Natural killer cell treated with Interleukin-12 subunit alpha and Interleukin-12 subunit beta and Interleukin-15 and Interleukin-18, amount 100 ng/mL, for 72 hours (primary cell): ENCODE results near the gene CDC14B. TPM values are rescaled to one million over a fixed set of nuclear protein-coding genes. Genes with fewer than 3 reads are reported as not detected.
"Not testable (repeated sequence)": the region's sequence is repeated elsewhere in the genome, so short reads cannot be mapped to it uniquely, and the experiment has no call there.

Experiments
- ATAC-seq, 2 donors: fragments of 150-1000 bp; cut with Tn5 transposase in 1 of 2; sonication (Bioruptor Pico), chemical (Tn5 transposase) in 1 of 2; 2 replicates each; pipeline ENCODE4 v1.10.0; 2021
- DNase-seq: peaks from one replicate; pipeline ENCODE4 v3.0.0; 2022; ENCODE audit warnings: low spot score
- H3K27ac Mint-ChIP-seq, 2 donors: 1 replicate in 1 of 2; 2 replicates in 1 of 2; pipeline ENCODE4 v1.8.0; 2022; ENCODE audit warnings: mixed read lengths in 2 of 2, mild to moderate bottlenecking in 1 of 2, moderate library complexity in 1 of 2
- H3K27me3 Mint-ChIP-seq, 2 donors: 1 replicate in 1 of 2; 2 replicates in 1 of 2; pipeline ENCODE4 v1.8.0; 2022; ENCODE audit warnings: mixed read lengths in 2 of 2
- H3K36me3 Mint-ChIP-seq: one replicate; pipeline ENCODE4 v1.8.0; 2022; ENCODE audit warnings: mixed read lengths
- H3K4me1 Mint-ChIP-seq, 2 donors: 1 replicate in 1 of 2; 2 replicates in 1 of 2; pipeline ENCODE4 v1.8.0; 2022; ENCODE audit warnings: low read depth in 2 of 2, mixed read lengths in 2 of 2, mild to moderate bottlenecking in 1 of 2
- H3K4me3 Mint-ChIP-seq: one replicate; pipeline ENCODE4 v1.8.0; 2022; ENCODE audit warnings: mixed read lengths
- H3K9me3 Mint-ChIP-seq: 2 replicates; pipeline ENCODE4 v1.8.0; 2022; ENCODE audit warnings: mixed read lengths
- total RNA-seq, 2 donors: library from RNA; stranded (reverse); gene quantifications; one replicate each; pipeline ENCODE4 v1.2.3, GENCODE V29; 2022

The CDC14B gene
- total RNA-seq, 2 donors from 2014 or later = 0.45 to 3.1 TPM

- no peaks in the 10 kb centered on the region for H3K36me3 Mint-ChIP-seq
These were observed 32.0 kb downstream of the CDC14B start for GRCh38 chr9:96587338-96588315.

GRCh38 chr9:96585426-96585825, 34.2 kb downstream of the CDC14B start:
- no peaks in the 10 kb centered on the region for H3K4me1 Mint-ChIP-seq

More at GRCh38 chr9:96587338-96588315, 32.0 kb downstream of the CDC14B start:
- DNase-seq (peak; percentile 54), ATAC-seq (no peak)
- Mint-ChIP-seq H3K4me3 (no peak overlapping the region), H3K4me1 (no peaks in the 10 kb centered on the region), H3K27me3 (peaks cover 8 to 11% of the 10 kb centered on the region in 2 donors), H3K27ac (no peak overlapping the region), H3K9me3 (no peaks in the 10 kb centered on the region)

GRCh38 chr9:96582199-96582598, 37.4 kb downstream of the CDC14B start:
- not testable (repeated sequence) for H3K4me1 Mint-ChIP-seq, H3K4me3 Mint-ChIP-seq, DNase-seq, H3K27ac Mint-ChIP-seq, H3K9me3 Mint-ChIP-seq, H3K27me3 Mint-ChIP-seq, ATAC-seq, H3K36me3 Mint-ChIP-seq

More at GRCh38 chr9:96585426-96585825, 34.2 kb downstream of the CDC14B start:
- ATAC-seq = no peak
- H3K36me3 Mint-ChIP-seq = no peaks in the 10 kb centered on the region
- peaks cover 0 to 7% of the 10 kb centered on the region in 2 donors for H3K27me3 Mint-ChIP-seq
- no peaks in the 10 kb centered on the region for H3K9me3 Mint-ChIP-seq
- no peak overlapping the region for H3K27ac Mint-ChIP-seq
- no peak overlapping the region for H3K4me3 Mint-ChIP-seq
- no peak for DNase-seq

GRCh38 chr9:96581786-96582185, 37.9 kb downstream of the CDC14B start:
- H3K4me1 Mint-ChIP-seq = no peaks in the 10 kb centered on the region
- H3K27ac Mint-ChIP-seq = no peak overlapping the region
- H3K4me3 Mint-ChIP-seq = no peak overlapping the region
- no peak for ATAC-seq
- no peaks in the 10 kb centered on the region for H3K9me3 Mint-ChIP-seq
- no peak for DNase-seq
- H3K27me3 Mint-ChIP-seq = peaks cover 0 to 2% of the 10 kb centered on the region in 2 donors
- H3K36me3 Mint-ChIP-seq = no peaks in the 10 kb centered on the region

GRCh38 chr9:96581301-96581700, 38.3 kb downstream of the CDC14B start:
- H3K4me1 Mint-ChIP-seq = no peaks in the 10 kb centered on the region
- H3K36me3 Mint-ChIP-seq = no peaks in the 10 kb centered on the region
- no peak overlapping the region for H3K4me3 Mint-ChIP-seq
- H3K9me3 Mint-ChIP-seq = no peaks in the 10 kb centered on the region
- no peak for DNase-seq
- no peak overlapping the region for H3K27ac Mint-ChIP-seq
- no peak for ATAC-seq
- peaks cover 0 to 2% of the 10 kb centered on the region in 2 donors for H3K27me3 Mint-ChIP-seq

- Mint-ChIP-seq H3K36me3 (no peaks in the 10 kb centered on the region), H3K27me3 (peaks cover 0 to 17% of the 10 kb centered on the region in 2 donors), H3K27ac (no peak overlapping the region), H3K4me3 (no peak overlapping the region), H3K9me3 (no peaks in the 10 kb centered on the region), H3K4me1 (no peaks in the 10 kb centered on the region)
- ATAC-seq = no peak
- no peak for DNase-seq
These were observed 44.7 kb downstream of the CDC14B start for GRCh38 chr9:96574931-96575351.

- H3K27me3 Mint-ChIP-seq = peaks cover 0 to 17% of the 10 kb centered on the region in 2 donors
- H3K4me1 Mint-ChIP-seq = no peaks in the 10 kb centered on the region
- ATAC-seq = no peak
- DNase-seq = no peak
- no peak overlapping the region for H3K4me3 Mint-ChIP-seq
- H3K27ac Mint-ChIP-seq = no peak overlapping the region
- H3K9me3 Mint-ChIP-seq = no peaks in the 10 kb centered on the region
- no peaks in the 10 kb centered on the region for H3K36me3 Mint-ChIP-seq
These were observed 45.2 kb downstream of the CDC14B start for GRCh38 chr9:96574455-96574854.

GRCh38 chr9:96567203-96567700, 52.4 kb downstream of the CDC14B start:
- Mint-ChIP-seq H3K4me1 (peaks cover 12 to 24% of the 10 kb centered on the region in 2 donors), H3K27ac (peak overlapping the region; percentile 50 to 57), H3K27me3 (peaks cover 0 to 5% of the 10 kb centered on the region in 2 donors), H3K4me3 (peak overlapping the region; percentile 73), H3K36me3 (no peaks in the 10 kb centered on the region), H3K9me3 (no peaks in the 10 kb centered on the region)
- ATAC-seq (peak in 1 of 2 donors; percentile 60), DNase-seq (no peak)

GRCh38 chr9:96566498-96567202, 53.0 kb downstream of the CDC14B start:
- H3K36me3 Mint-ChIP-seq = no peaks in the 10 kb centered on the region
- peak; percentile 88 for DNase-seq
- peaks cover 0 to 3% of the 10 kb centered on the region in 2 donors for H3K27me3 Mint-ChIP-seq
- peaks cover 12 to 24% of the 10 kb centered on the region in 2 donors for H3K4me1 Mint-ChIP-seq
- peak overlapping the region; percentile 73 for H3K4me3 Mint-ChIP-seq
- H3K27ac Mint-ChIP-seq = peak overlapping the region; percentile 50 to 57
- ATAC-seq = peak; percentile 91 to 97
- no peaks in the 10 kb centered on the region for H3K9me3 Mint-ChIP-seq

GRCh38 chr9:96565671-96566497, 53.8 kb downstream of the CDC14B start:
- H3K27me3 Mint-ChIP-seq = peaks cover 0 to 3% of the 10 kb centered on the region in 2 donors
- H3K4me1 Mint-ChIP-seq = peaks cover 12 to 24% of the 10 kb centered on the region in 2 donors
- peak overlapping the region; percentile 73 for H3K4me3 Mint-ChIP-seq
- H3K36me3 Mint-ChIP-seq = no peaks in the 10 kb centered on the region
- ATAC-seq (peak in 1 of 2 donors; percentile 37), DNase-seq (no peak)
- H3K27ac Mint-ChIP-seq = peak overlapping the region; percentile 50 to 57
- H3K9me3 Mint-ChIP-seq = no peaks in the 10 kb centered on the region

- no peaks in the 10 kb centered on the region for H3K9me3 Mint-ChIP-seq
- H3K27me3 Mint-ChIP-seq = peaks cover 0 to 3% of the 10 kb centered on the region in 2 donors
- H3K4me1 Mint-ChIP-seq = peaks cover 12 to 24% of the 10 kb centered on the region in 2 donors
- no peak for DNase-seq
- no peak overlapping the region for H3K27ac Mint-ChIP-seq
- no peaks in the 10 kb centered on the region for H3K36me3 Mint-ChIP-seq
- ATAC-seq = no peak
- H3K4me3 Mint-ChIP-seq = no peak overlapping the region
These were observed 55.4 kb downstream of the CDC14B start for GRCh38 chr9:96564217-96564616.

GRCh38 chr9:96559339-96559943, 60.2 kb downstream of the CDC14B start:
- ATAC-seq = no peak
- Mint-ChIP-seq H3K4me1 (peaks cover 0 to 4% of the 10 kb centered on the region in 2 donors), H3K36me3 (no peaks in the 10 kb centered on the region)

More at GRCh38 chr9:96559339-96559943, 60.2 kb downstream of the CDC14B start:
- Mint-ChIP-seq H3K9me3 (no peaks in the 10 kb centered on the region), H3K27me3 (peaks cover 0 to 10% of the 10 kb centered on the region in 2 donors), H3K27ac (no peak overlapping the region), H3K4me3 (no peak overlapping the region)
- DNase-seq = no peak
